Keratinocyte (primary cell): ENCODE data around the gene WARS2. TPM values are rescaled to one million over a fixed set of nuclear protein-coding genes. Genes with fewer than 3 reads are reported as not detected.

Experiments
- DNase-seq: peaks from one replicate; pipeline ENCODE4 v3.0.0-alpha.2; 2011; ENCODE audit warnings: low read depth, missing footprints, low spot score
- FAIRE-seq: peaks from 2 replicates; lab custom pipeline; 2011; peaks lifted over from hg19 to GRCh38; lab: Jason Lieb, UNC
- H2AFZ ChIP-seq: 2 replicates; pipeline ENCODE4 v1.6.0; 2012; ENCODE audit warnings: low read length, control low read depth, inconsistent platforms; ENCODE audit not compliant: control insufficient read depth
- H3K27ac ChIP-seq: 2 replicates; pipeline ENCODE4 v1.5.1; 2011; ENCODE audit warnings: low read length; ENCODE audit not compliant: control insufficient read depth, insufficient read depth
- H3K27me3 ChIP-seq: 3 replicates; pipeline ENCODE4 v1.6.0; 2011; ENCODE audit warnings: low read length; ENCODE audit not compliant: control insufficient read depth, insufficient read depth; ENCODE audit errors: extremely low read depth
- H3K36me3 ChIP-seq, 2 experiments: 2 replicates in 1 of 2; 3 replicates in 1 of 2; pipeline ENCODE4 v1.5.1; 2011; ENCODE audit warnings: low read length in 2 of 2, mild to moderate bottlenecking in 1 of 2; ENCODE audit not compliant: control insufficient read depth in 2 of 2, insufficient read depth in 2 of 2; ENCODE audit errors: extremely low read depth in 1 of 2
- H3K4me1 ChIP-seq: 3 replicates; pipeline ENCODE4 v1.5.1; 2011; ENCODE audit warnings: low read length; ENCODE audit not compliant: control insufficient read depth, insufficient read depth; ENCODE audit errors: extremely low read depth
- H3K4me2 ChIP-seq: 3 replicates; pipeline ENCODE4 v1.6.0; 2011; ENCODE audit warnings: low read depth, low read length; ENCODE audit not compliant: control insufficient read depth, insufficient read depth; ENCODE audit errors: extremely low read depth
- H3K4me3 ChIP-seq, 3 experiments: fragments of 200-600 bp in 1 of 3; sonication (generic) in 1 of 3; 2 replicates in 2 of 3; 3 replicates in 1 of 3; pipeline ENCODE4 v1.5.1; 2011 to 2016; ENCODE audit warnings: low read length in 3 of 3, mild to moderate bottlenecking in 3 of 3, control low read depth in 2 of 3, inconsistent platforms in 1 of 3, low read depth in 1 of 3, mixed read lengths in 1 of 3, mixed run types in 1 of 3, moderate library complexity in 1 of 3; ENCODE audit not compliant: control insufficient read depth in 2 of 3, insufficient read depth in 2 of 3; ENCODE audit errors: extremely low read depth in 1 of 3
- H3K79me2 ChIP-seq: 2 replicates; pipeline ENCODE4 v1.6.0; 2012; ENCODE audit warnings: low read length; ENCODE audit not compliant: control insufficient read depth, insufficient read depth
- H3K9ac ChIP-seq: 3 replicates; pipeline ENCODE4 v1.6.0; 2011; ENCODE audit warnings: low read length; ENCODE audit not compliant: control insufficient read depth, insufficient read depth; ENCODE audit errors: extremely low read depth
- H3K9me1 ChIP-seq: 3 replicates; pipeline ENCODE4 v1.6.0; 2011; ENCODE audit warnings: low read length; ENCODE audit not compliant: control insufficient read depth, insufficient read depth; ENCODE audit errors: extremely low read depth
- H3K9me3 ChIP-seq: 2 replicates; pipeline ENCODE4 v1.5.1; 2012; ENCODE audit warnings: low read depth, low read length; ENCODE audit not compliant: control insufficient read depth
- H4K20me1 ChIP-seq: 3 replicates; pipeline ENCODE4 v1.6.0; 2011; ENCODE audit warnings: low read length; ENCODE audit not compliant: control insufficient read depth, insufficient read depth; ENCODE audit errors: extremely low read depth
- CTCF ChIP-seq, 3 experiments: IDR thresholded peaks in 1 of 3; conservative IDR thresholded peaks in 1 of 3; optimal IDR thresholded peaks in 1 of 3; 2 replicates in 2 of 3; 3 replicates in 1 of 3; pipeline versions ENCODE3 to v1.5.1; 2011; ENCODE audit warnings: low read length in 3 of 3, mild to moderate bottlenecking in 3 of 3, moderate library complexity in 2 of 3, control low read depth in 1 of 3, inconsistent platforms in 1 of 3; ENCODE audit not compliant: insufficient read depth in 2 of 3; ENCODE audit errors: extremely low read depth in 1 of 3
- EZH2 ChIP-seq: IDR thresholded peaks from one replicate; pipeline ENCODE4 v1.6.1; 2012; ENCODE audit warnings: inconsistent platforms, mild to moderate bottlenecking, low read length, moderate library complexity
- dilution Hi-C: fragments of 300-500 bp; cut with MboI; formaldehyde crosslinking; loops from one replicate; pipeline ENCODE4 v1.7.0; 2020; ENCODE audit warnings: low sequenced_read_pairs; ENCODE audit not compliant: extremely low pct_ligation_motif_present
- polyA plus RNA-seq, 5 experiments: library from polyadenylated mRNA; depleted of rRNA in 3 of 5; stranded (reverse) in 3 of 5; stranded (forward) in 1 of 5; unstranded in 1 of 5; fragments of >200 nt; gene quantifications; 1 replicate in 1 of 5; 2 replicates in 3 of 5; 3 replicates in 1 of 5; pipeline versions ENCODE4 v1.2.1 to v1.2.3, GENCODE V29; 2011 to 2012; ENCODE audit warnings: missing spikeins in 2 of 5, low read depth in 1 of 5, low replicate concordance in 1 of 5

The WARS2 gene
- polyA plus RNA-seq, 1 donor (not counting 4 experiments of a cell fraction or from before 2014, with no cell fraction given) = 10.3 TPM

- Histone ChIP-seq H3K27ac (no peak overlapping the region), H3K36me3 (no peaks in the 10 kb centered on the region), H4K20me1 (no peaks in the 10 kb centered on the region), H3K79me2 (no peaks in the 10 kb centered on the region), H3K4me2 (no peak overlapping the region), H3K9me3 (no peaks in the 10 kb centered on the region), H3K9me1 (no peaks in the 10 kb centered on the region), H3K4me3 (no peak overlapping the region), H3K27me3 (peaks cover 25% of the 10 kb centered on the region), H3K9ac (no peak overlapping the region), H2AFZ (no peak overlapping the region), H3K4me1 (peaks cover 18% of the 10 kb centered on the region)
- DNase-seq (no peak), FAIRE-seq (no peak)
- dilution Hi-C loops = no loop called here
- TF ChIP-seq EZH2 = no peak
- no peak for TF ChIP-seq CTCF (optimal IDR thresholded peaks at IDR 0.05 in 1 of 3, IDR thresholded peaks at IDR 0.05 in 1 of 3, conservative IDR thresholded peaks at IDR 0.05 in 1 of 3; ENCODE audit: extremely low read depth in 1 of 3, insufficient read depth in 2 of 3, low read length in 3 of 3)
Measured at GRCh38 chr1:119011116-119011515, 129.3 kb downstream of the WARS2 start.

- no peak overlapping the region for H3K27ac ChIP-seq
- H3K4me2 ChIP-seq = no peak overlapping the region
- no peaks in the 10 kb centered on the region for H3K9me1 ChIP-seq
- H3K4me1 ChIP-seq = peaks cover 18% of the 10 kb centered on the region
- peaks cover 32% of the 10 kb centered on the region for H3K27me3 ChIP-seq
- no peak for FAIRE-seq
- no peaks in the 10 kb centered on the region for H4K20me1 ChIP-seq
- TF ChIP-seq CTCF (optimal IDR thresholded peaks at IDR 0.05 in 1 of 3, IDR thresholded peaks at IDR 0.05 in 1 of 3, conservative IDR thresholded peaks at IDR 0.05 in 1 of 3; ENCODE audit: extremely low read depth in 1 of 3, insufficient read depth in 2 of 3, low read length in 3 of 3) (no peak), EZH2 (no peak)
- DNase-seq = no peak
- H2AFZ ChIP-seq = no peak overlapping the region
- H3K36me3 ChIP-seq = no peaks in the 10 kb centered on the region
- no peak overlapping the region for H3K9ac ChIP-seq
- dilution Hi-C loops = no loop called here
- no peak overlapping the region for H3K4me3 ChIP-seq
- peaks cover 2% of the 10 kb centered on the region for H3K9me3 ChIP-seq
- no peaks in the 10 kb centered on the region for H3K79me2 ChIP-seq
Measured at GRCh38 chr1:119010201-119010600, 130.3 kb downstream of the WARS2 start.
